ENCODE results near the gene INSR.
"Not testable (repeated sequence)": the region's sequence is repeated elsewhere in the genome, so short reads cannot be mapped to it uniquely, and the experiment has no call there.

The INSR gene

GRCh38 chr19:7224209-7224686 lies 70.0 kb downstream of the INSR start:
- no peak for DNase-seq (ENCODE audit: low read depth in 2 of 2)

- DNase-seq (ENCODE audit: low read depth in 2 of 2), result no peak
Observed at GRCh38 chr19:7223429-7223828, 70.8 kb downstream of the INSR start.

- DNase-seq (ENCODE audit: low read depth in 2 of 2), result no peak
Observed at GRCh38 chr19:7219056-7219455, 75.2 kb downstream of the INSR start.

- DNase-seq (ENCODE audit: low read depth in 2 of 2), result no peak
Observed at GRCh38 chr19:7217861-7218260, 76.4 kb downstream of the INSR start.

- peak in 1 of 2 donors; percentile 10 for DNase-seq (ENCODE audit: low read depth in 2 of 2)
Observed at GRCh38 chr19:7216373-7216902, 77.8 kb downstream of the INSR start.

GRCh38 chr19:7215176-7215575 lies 79.0 kb downstream of the INSR start:
- DNase-seq (ENCODE audit: low read depth in 2 of 2), result no peak

- no peak for DNase-seq (ENCODE audit: low read depth in 2 of 2)
Observed at GRCh38 chr19:7214324-7215089, 79.7 kb downstream of the INSR start.

- DNase-seq (ENCODE audit: low read depth in 2 of 2), result no peak
Observed at GRCh38 chr19:7213628-7214323, 80.4 kb downstream of the INSR start.

GRCh38 chr19:7211191-7211951 lies 82.8 kb downstream of the INSR start:
- DNase-seq (ENCODE audit: low read depth in 2 of 2), result no peak

GRCh38 chr19:7210359-7210758 lies 83.9 kb downstream of the INSR start:
- no peak for DNase-seq (ENCODE audit: low read depth in 2 of 2)

GRCh38 chr19:7209597-7210325 lies 84.5 kb downstream of the INSR start:
- not testable (repeated sequence) for DNase-seq (ENCODE audit: low read depth in 2 of 2)

- not testable (repeated sequence) for DNase-seq (ENCODE audit: low read depth in 2 of 2)
Observed at GRCh38 chr19:7209036-7209435, 85.2 kb downstream of the INSR start.

GRCh38 chr19:7203332-7203731 lies 90.9 kb downstream of the INSR start:
- no peak for DNase-seq (ENCODE audit: low read depth in 2 of 2)

GRCh38 chr19:7202888-7203287 lies 91.3 kb downstream of the INSR start:
- no peak for DNase-seq (ENCODE audit: low read depth in 2 of 2)

- DNase-seq (ENCODE audit: low read depth in 2 of 2), result no peak
Observed at GRCh38 chr19:7200736-7201135, 93.5 kb downstream of the INSR start.

GRCh38 chr19:7199613-7200533 lies 94.3 kb downstream of the INSR start:
- no peak for DNase-seq (ENCODE audit: low read depth in 2 of 2)

GRCh38 chr19:7197760-7198696 lies 96.2 kb downstream of the INSR start:
- DNase-seq (ENCODE audit: low read depth in 2 of 2), result peak; percentile 72 to 90

- DNase-seq (ENCODE audit: low read depth in 2 of 2), result peak; percentile 87 to 90
Observed at GRCh38 chr19:7197119-7197759, 97.0 kb downstream of the INSR start.

GRCh38 chr19:7196763-7197118 lies 97.5 kb downstream of the INSR start:
- DNase-seq (ENCODE audit: low read depth in 2 of 2), result no peak

Measured in stimulated activated CD8-positive, alpha-beta memory T cell treated with anti-CD3 and anti-CD28 coated beads, Interleukin-7, amount 100 ng/mL, for 4 hours (primary cell).